GM20000 (cell line): ENCODE data around the gene HLA-E.
"Not testable (repeated sequence)": the region's sequence is repeated elsewhere in the genome, so short reads cannot be mapped to it uniquely, and the experiment has no call there.

Source experiments
- DNase-seq: peaks from one replicate; pipeline ENCODE4 v3.0.0; 2012; ENCODE audit warnings: low spot score
- TF ChIP-seq, protein P1 (sequence below): IDR thresholded peaks from 2 replicates; pipeline ENCODE4 v1.5.1; 2012; ENCODE audit warnings: mild to moderate bottlenecking, control low read depth; ENCODE audit errors: extremely low read depth, missing control alignments

HLA-E gene

DNA sequence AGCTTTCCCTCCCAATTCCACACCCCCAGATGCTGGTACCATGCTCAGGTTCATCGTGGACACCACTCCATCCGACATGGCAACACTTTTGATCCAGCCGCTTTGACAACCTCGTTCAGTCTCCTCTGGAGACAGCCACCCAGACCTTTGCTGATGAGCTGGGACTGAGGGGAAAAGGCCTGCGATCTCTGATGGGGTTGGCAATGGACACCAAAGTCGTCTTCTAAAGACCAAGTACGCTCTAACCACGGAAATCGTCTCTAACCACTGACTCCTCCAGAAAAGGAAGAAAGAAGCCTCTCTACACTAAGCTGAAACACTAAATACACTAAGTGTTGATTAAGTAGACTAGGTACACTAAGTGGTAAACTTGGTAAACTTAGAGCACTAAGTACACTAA, 26.1 kb upstream of the HLA-E start:
- no peak for DNase-seq
- TF ChIP-seq, protein P1, sequence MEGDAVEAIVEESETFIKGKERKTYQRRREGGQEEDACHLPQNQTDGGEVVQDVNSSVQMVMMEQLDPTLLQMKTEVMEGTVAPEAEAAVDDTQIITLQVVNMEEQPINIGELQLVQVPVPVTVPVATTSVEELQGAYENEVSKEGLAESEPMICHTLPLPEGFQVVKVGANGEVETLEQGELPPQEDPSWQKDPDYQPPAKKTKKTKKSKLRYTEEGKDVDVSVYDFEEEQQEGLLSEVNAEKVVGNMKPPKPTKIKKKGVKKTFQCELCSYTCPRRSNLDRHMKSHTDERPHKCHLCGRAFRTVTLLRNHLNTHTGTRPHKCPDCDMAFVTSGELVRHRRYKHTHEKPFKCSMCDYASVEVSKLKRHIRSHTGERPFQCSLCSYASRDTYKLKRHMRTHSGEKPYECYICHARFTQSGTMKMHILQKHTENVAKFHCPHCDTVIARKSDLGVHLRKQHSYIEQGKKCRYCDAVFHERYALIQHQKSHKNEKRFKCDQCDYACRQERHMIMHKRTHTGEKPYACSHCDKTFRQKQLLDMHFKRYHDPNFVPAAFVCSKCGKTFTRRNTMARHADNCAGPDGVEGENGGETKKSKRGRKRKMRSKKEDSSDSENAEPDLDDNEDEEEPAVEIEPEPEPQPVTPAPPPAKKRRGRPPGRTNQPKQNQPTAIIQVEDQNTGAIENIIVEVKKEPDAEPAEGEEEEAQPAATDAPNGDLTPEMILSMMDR: no peak

- no peak for DNase-seq
- TF ChIP-seq, protein P1: no peak
These were observed 25.4 kb upstream of the HLA-E start for GRCh38 chr6:30463651-30464618.

DNA sequence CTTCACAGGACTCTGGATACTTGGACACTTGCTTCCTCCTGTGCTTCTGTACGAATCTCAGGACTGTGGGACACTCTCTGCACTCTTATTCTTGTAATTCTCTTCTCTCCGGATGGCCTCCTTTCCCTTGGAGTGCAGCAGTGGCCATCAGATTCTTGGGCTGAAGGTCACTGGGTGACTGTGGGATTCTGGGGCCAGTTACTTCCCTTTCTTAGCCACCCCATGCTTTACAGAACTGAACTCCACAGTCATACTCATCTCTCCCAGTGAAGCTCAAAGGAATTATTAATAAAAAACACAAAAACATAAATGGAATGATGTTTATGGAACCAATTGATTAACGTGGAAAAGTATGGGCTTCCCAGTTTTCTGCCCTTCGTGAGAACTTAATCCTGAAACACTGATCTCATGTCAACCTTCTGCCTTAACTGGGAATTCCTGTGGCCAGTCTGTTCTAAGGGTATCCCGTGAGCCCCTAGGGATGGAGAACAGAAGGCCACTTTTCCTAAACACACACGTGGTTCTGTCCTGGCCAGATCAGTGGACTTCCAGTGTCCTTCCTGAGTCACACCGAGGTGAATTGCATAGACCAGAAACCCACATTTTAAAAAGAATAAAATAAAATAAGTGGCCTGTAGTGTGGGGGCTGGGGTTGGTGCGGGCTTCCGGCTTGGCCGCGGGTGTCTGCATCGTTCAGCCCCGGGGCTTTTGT, 23.6 kb upstream of the HLA-E start:
- TF ChIP-seq, protein P1: no peak
- DNase-seq: no peak

GRCh38 chr6:30470968-30471367, 18.3 kb upstream of the HLA-E start:
- TF ChIP-seq, protein P1: no peak
- DNase-seq: no peak

DNA sequence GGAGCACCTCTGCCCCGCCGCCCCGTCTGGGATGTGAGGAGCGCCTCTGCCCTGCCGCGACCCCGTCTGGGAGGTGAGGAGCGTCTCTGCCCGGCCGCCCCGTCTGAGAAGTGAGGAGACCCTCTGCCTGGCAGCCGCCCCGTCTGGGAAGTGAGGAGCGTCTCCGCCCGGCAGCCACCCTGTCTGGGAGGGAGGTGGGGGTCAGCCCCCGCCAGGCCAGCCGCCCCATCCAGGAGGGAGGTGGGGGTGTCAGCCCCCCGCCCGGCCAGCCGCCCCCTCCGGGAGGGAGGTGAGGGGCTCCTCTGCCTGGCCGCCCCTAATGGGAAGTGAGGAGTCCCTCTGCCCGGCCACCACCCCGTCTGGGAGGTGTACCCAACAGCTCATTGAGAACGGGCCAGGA, 14.2 kb upstream of the HLA-E start:
- DNase-seq: not testable (repeated sequence)

GRCh38 chr6:30480536-30481156, 8.7 kb upstream of the HLA-E start:
- TF ChIP-seq, protein P1: no peak
- no peak for DNase-seq

GRCh38 chr6:30481211-30481964, 7.9 kb upstream of the HLA-E start:
- TF ChIP-seq, protein P1: no peak
- no peak for DNase-seq
